Esophagus squamous epithelium (tissue), 4 donors: Measurements from ENCODE around the gene COL6A2.

Experiments
- CTCF ChIP-seq, 6 experiments: fragments of 450-650 bp in 4 of 6; fragments of 200-600 bp in 2 of 6; sonication (generic) in 2 of 6; IDR thresholded peaks; one replicate each; pipeline ENCODE4 v1.5.1; 2016 to 2019; ENCODE audit warnings: antibody characterized with exemption in 6 of 6, mild to moderate bottlenecking in 4 of 6, moderate library complexity in 4 of 6
- POLR2A ChIP-seq, 4 donors: fragments of 450-650 bp; IDR thresholded peaks; one replicate each; pipeline ENCODE4 v1.6.1; 2017; ENCODE audit warnings: antibody characterized with exemption in 4 of 4, mild to moderate bottlenecking in 4 of 4, moderate library complexity in 3 of 4

- TF ChIP-seq CTCF (IDR thresholded peaks at IDR 0.05) (peak in 1 of 6 experiments; percentile 36), POLR2A (IDR thresholded peaks at IDR 0.05) (peak in 2 of 4 donors; percentile 70 to 77)
Observed at GRCh38 chr21:46097336-46098293, at the start of gene COL6A2.
